Loucy (cell line): Measurements from ENCODE around the gene SLCO4A1.

Experiments
- H2AFZ ChIP-seq: fragments of 200-600 bp; sonication (generic); 2 replicates; pipeline ENCODE4 v1.6.0; 2016; ENCODE audit warnings: antibody characterized with exemption, mild to moderate bottlenecking, low read length, moderate library complexity
- H3F3A ChIP-seq: fragments of 200-600 bp; 2 replicates; pipeline ENCODE4 v1.6.0; 2016; ENCODE audit warnings: antibody characterized with exemption, low read depth, mild to moderate bottlenecking
- H3K27me3 ChIP-seq: fragments of 200-600 bp; sonication (generic); 2 replicates; pipeline ENCODE4 v1.6.1; 2014; ENCODE audit warnings: low read length, mild to moderate bottlenecking; ENCODE audit not compliant: insufficient read depth, poor library complexity, severe bottlenecking
- H3K36me3 ChIP-seq: fragments of 200-600 bp; sonication (generic); 2 replicates; pipeline ENCODE4 v1.6.1; 2016; ENCODE audit warnings: low read length; ENCODE audit not compliant: insufficient read depth
- H3K4me1 ChIP-seq: fragments of 200-600 bp; sonication (generic); 2 replicates; pipeline ENCODE4 v1.5.1; 2014; ENCODE audit warnings: low read length, mild to moderate bottlenecking; ENCODE audit not compliant: insufficient read depth, poor library complexity, severe bottlenecking
- H3K4me2 ChIP-seq: fragments of 200-600 bp; sonication (generic); 2 replicates; pipeline ENCODE4 v1.6.0; 2014; ENCODE audit warnings: antibody characterized with exemption, low read length, low read depth, mild to moderate bottlenecking; ENCODE audit not compliant: poor library complexity, severe bottlenecking
- H3K4me3 ChIP-seq: fragments of 200-600 bp; sonication (generic); 2 replicates; pipeline ENCODE4 v1.5.1; 2014; ENCODE audit warnings: low read length, mild to moderate bottlenecking, mixed read lengths; ENCODE audit not compliant: poor library complexity, severe bottlenecking
- H3K79me2 ChIP-seq: fragments of 200-600 bp; sonication (generic); 2 replicates; pipeline ENCODE4 v1.6.1; 2014; ENCODE audit warnings: low read length; ENCODE audit not compliant: insufficient read depth
- H3K9ac ChIP-seq: fragments of 200-600 bp; sonication (generic); 2 replicates; pipeline ENCODE4 v1.6.0; 2014; ENCODE audit warnings: mild to moderate bottlenecking, low read depth, low read length, moderate library complexity; ENCODE audit not compliant: poor library complexity, severe bottlenecking
- H3K9me2 ChIP-seq: fragments of 200-600 bp; sonication (generic); replicated peaks from 2 replicates; pipeline ENCODE4 v1.6.1; 2016; ENCODE audit warnings: low read depth, low read length, mixed read lengths
- H3K9me3 ChIP-seq: fragments of 200-600 bp; sonication (generic); 2 replicates; pipeline ENCODE4 v1.6.1; 2014; ENCODE audit warnings: mild to moderate bottlenecking, antibody characterized with exemption, low read length, low read depth; ENCODE audit not compliant: insufficient read depth
- H4K20me1 ChIP-seq: fragments of 200-600 bp; sonication (generic); 2 replicates; pipeline ENCODE4 v1.6.0; 2014; ENCODE audit warnings: antibody characterized with exemption, low read length, mild to moderate bottlenecking; ENCODE audit not compliant: insufficient read depth, poor library complexity, severe bottlenecking
- CTCF ChIP-seq: fragments of 200-600 bp; sonication (generic); conservative IDR thresholded peaks from 2 replicates; pipeline ENCODE4 v1.5.1; 2014; ENCODE audit warnings: mild to moderate bottlenecking, antibody characterized with exemption, low read length
- EZH2phosphoT487 ChIP-seq: fragments of 200-600 bp; IDR thresholded peaks from 2 replicates; pipeline ENCODE4 v1.6.1; 2018; ENCODE audit warnings: antibody characterized with exemption, mild to moderate bottlenecking, moderate library complexity, borderline replicate concordance

The SLCO4A1 gene

GRCh38 chr20:62615750-62616251 is 26.5 kb upstream of the SLCO4A1 start:
- H3K36me3 ChIP-seq, result no peaks in the 10 kb centered on the region
- H3K9me2 ChIP-seq, result no peaks in the 10 kb centered on the region
- no peaks in the 10 kb centered on the region for H4K20me1 ChIP-seq
- H3F3A ChIP-seq, result no peaks in the 10 kb centered on the region
- H3K9me3 ChIP-seq, result no peaks in the 10 kb centered on the region
- H3K4me3 ChIP-seq, result no peak overlapping the region
- peaks cover 32% of the 10 kb centered on the region for H3K4me1 ChIP-seq
- H3K9ac ChIP-seq, result no peak overlapping the region
- no peak overlapping the region for H3K4me2 ChIP-seq
- no peak overlapping the region for H2AFZ ChIP-seq
- TF ChIP-seq EZH2phosphoT487 (no peak), CTCF (no peak)
- H3K27me3 ChIP-seq, result no peaks in the 10 kb centered on the region
- no peaks in the 10 kb centered on the region for H3K79me2 ChIP-seq

GRCh38 chr20:62616728-62617621 is 25.3 kb upstream of the SLCO4A1 start:
- H3F3A ChIP-seq, result no peaks in the 10 kb centered on the region
- no peaks in the 10 kb centered on the region for H4K20me1 ChIP-seq
- H3K4me2 ChIP-seq, result peak overlapping the region; percentile 26
- TF ChIP-seq CTCF (peak; percentile 99), EZH2phosphoT487 (no peak)
- no peaks in the 10 kb centered on the region for H3K9me3 ChIP-seq
- H3K9ac ChIP-seq, result no peak overlapping the region
- H3K4me3 ChIP-seq, result no peak overlapping the region
- peaks cover 32% of the 10 kb centered on the region for H3K4me1 ChIP-seq
- no peaks in the 10 kb centered on the region for H3K9me2 ChIP-seq
- H3K36me3 ChIP-seq, result no peaks in the 10 kb centered on the region
- H3K27me3 ChIP-seq, result no peaks in the 10 kb centered on the region
- no peaks in the 10 kb centered on the region for H3K79me2 ChIP-seq
- no peak overlapping the region; the same call in none of the 2 replicates for H2AFZ ChIP-seq

GRCh38 chr20:62617711-62618483 is 24.4 kb upstream of the SLCO4A1 start:
- no peaks in the 10 kb centered on the region for H3K36me3 ChIP-seq
- H3K9ac ChIP-seq, result peak overlapping the region; percentile 44
- no peaks in the 10 kb centered on the region for H3K9me3 ChIP-seq
- no peaks in the 10 kb centered on the region for H4K20me1 ChIP-seq
- peak overlapping the region; percentile 42 for H3K4me2 ChIP-seq
- H3K4me3 ChIP-seq, result no peak overlapping the region
- peaks cover 38% of the 10 kb centered on the region for H3K4me1 ChIP-seq
- H2AFZ ChIP-seq, result no peak overlapping the region
- no peak for TF ChIP-seq EZH2phosphoT487
- TF ChIP-seq CTCF, result no peak
- no peaks in the 10 kb centered on the region for H3F3A ChIP-seq
- H3K27me3 ChIP-seq, result no peaks in the 10 kb centered on the region
- no peaks in the 10 kb centered on the region for H3K9me2 ChIP-seq
- H3K79me2 ChIP-seq, result no peaks in the 10 kb centered on the region
